T-helper 2 cell treated with Interferon-gamma antibody and Interleukin-4, amounts not matched to agents 5 μg/mL and 100 μg/mL, for 36 hours (primary cell): Measurements from ENCODE around the gene NF1.
"Not testable (repeated sequence)": the region's sequence is repeated elsewhere in the genome, so short reads cannot be mapped to it uniquely, and the experiment has no call there.

ENCODE experiments used
- DNase-seq: peaks from one replicate; pipeline ENCODE4 v3.0.0; 2021; ENCODE audit warnings: low spot score
- H3K27ac Mint-ChIP-seq: one replicate; pipeline ENCODE4 v1.8.0; 2021; ENCODE audit warnings: mild to moderate bottlenecking, mixed read lengths
- H3K27me3 Mint-ChIP-seq: one replicate; pipeline ENCODE4 v1.8.0; 2021; ENCODE audit warnings: low read depth, mixed read lengths
- H3K36me3 Mint-ChIP-seq: one replicate; pipeline ENCODE4 v1.8.0; 2021; ENCODE audit warnings: low read depth, mixed read lengths
- H3K4me1 Mint-ChIP-seq: one replicate; pipeline ENCODE4 v1.8.0; 2021; ENCODE audit warnings: low read depth, mixed read lengths
- H3K4me3 Mint-ChIP-seq: one replicate; pipeline ENCODE4 v1.8.0; 2022; ENCODE audit warnings: mild to moderate bottlenecking, moderate library complexity, mixed read lengths
- H3K9me3 Mint-ChIP-seq: one replicate; pipeline ENCODE4 v1.8.0; 2021; ENCODE audit warnings: mixed read lengths

The NF1 gene

DNA sequence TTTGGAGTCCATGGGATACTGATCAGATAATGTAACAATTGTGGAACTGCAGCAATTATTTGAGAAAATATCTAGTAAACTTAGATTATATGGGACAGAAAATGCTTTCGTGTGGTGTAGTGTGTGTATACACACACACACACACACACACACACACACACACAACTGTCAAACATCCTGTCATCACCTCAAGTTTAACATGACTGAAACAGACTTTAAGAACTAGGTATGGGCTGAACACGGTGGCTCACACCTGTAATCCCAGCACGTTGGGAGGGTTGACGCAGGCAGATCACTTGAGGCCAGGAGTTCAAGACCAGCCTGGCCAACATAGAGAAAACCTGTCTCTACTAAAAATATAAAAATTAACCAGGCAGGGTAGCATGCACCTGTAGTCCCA lies 227.2 kb downstream of the NF1 start:
- Mint-ChIP-seq H3K36me3 (peaks cover 29% of the 10 kb centered on the region), H3K27me3 (no peaks in the 10 kb centered on the region), H3K27ac (peak overlapping the region; percentile 94), H3K4me3 (peak overlapping the region; percentile 86), H3K9me3 (no peaks in the 10 kb centered on the region), H3K4me1 (peaks cover 24% of the 10 kb centered on the region)
- no peak for DNase-seq

DNA sequence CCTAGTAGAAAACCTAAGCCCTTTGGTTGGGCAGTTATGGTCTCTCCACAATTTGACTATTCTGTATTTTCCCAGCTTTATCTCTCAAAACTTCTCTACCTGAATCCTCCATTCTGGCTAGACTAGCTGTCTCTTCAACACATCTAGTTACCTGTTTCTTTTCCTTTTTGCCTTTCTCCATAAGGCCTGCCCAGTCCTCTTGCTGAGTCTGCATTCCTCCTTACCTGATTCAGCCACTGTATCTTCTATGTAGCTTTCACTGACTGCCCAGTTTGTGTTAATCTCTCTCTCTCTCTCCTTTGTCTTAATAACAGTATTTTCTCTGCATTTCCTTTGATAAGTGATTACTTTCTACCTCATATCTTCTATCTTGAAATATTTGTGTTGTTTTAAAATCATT lies 228.8 kb downstream of the NF1 start:
- no peak for DNase-seq
- Mint-ChIP-seq H3K4me3 (no peak overlapping the region), H3K4me1 (peaks cover 22% of the 10 kb centered on the region), H3K9me3 (no peaks in the 10 kb centered on the region), H3K27ac (peak overlapping the region; percentile 49), H3K27me3 (no peaks in the 10 kb centered on the region), H3K36me3 (peaks cover 25% of the 10 kb centered on the region)

DNA sequence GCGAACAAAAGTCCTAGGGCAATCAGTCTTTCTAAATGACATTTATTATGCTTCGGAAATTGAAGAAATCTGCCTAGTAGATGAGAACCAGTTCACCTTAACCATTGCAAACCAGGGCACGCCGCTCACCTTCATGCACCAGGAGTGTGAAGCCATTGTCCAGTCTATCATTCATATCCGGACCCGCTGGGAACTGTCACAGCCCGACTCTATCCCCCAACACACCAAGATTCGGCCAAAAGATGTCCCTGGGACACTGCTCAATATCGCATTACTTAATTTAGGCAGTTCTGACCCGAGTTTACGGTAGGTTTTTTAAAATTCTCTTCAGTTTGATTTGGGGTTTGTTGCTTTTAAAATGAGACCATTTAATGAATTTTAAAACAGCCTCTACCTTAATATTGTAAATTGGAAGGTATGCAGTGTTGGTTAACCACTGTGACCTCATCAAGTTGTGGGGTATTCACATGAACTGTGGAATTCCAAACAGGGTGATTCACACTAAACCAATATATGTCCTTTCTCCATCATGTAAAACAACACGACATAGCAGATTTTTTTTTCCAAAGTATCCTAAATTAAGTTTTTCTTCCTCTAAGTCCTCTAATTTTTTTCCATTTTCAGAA lies 232.9 kb downstream of the NF1 start:
- H3K27ac Mint-ChIP-seq = no peak overlapping the region
- H3K4me1 Mint-ChIP-seq = peaks cover 12% of the 10 kb centered on the region
- peaks cover 16% of the 10 kb centered on the region for H3K36me3 Mint-ChIP-seq
- no peak overlapping the region for H3K4me3 Mint-ChIP-seq
- H3K27me3 Mint-ChIP-seq = no peaks in the 10 kb centered on the region
- no peaks in the 10 kb centered on the region for H3K9me3 Mint-ChIP-seq
- no peak for DNase-seq

DNA sequence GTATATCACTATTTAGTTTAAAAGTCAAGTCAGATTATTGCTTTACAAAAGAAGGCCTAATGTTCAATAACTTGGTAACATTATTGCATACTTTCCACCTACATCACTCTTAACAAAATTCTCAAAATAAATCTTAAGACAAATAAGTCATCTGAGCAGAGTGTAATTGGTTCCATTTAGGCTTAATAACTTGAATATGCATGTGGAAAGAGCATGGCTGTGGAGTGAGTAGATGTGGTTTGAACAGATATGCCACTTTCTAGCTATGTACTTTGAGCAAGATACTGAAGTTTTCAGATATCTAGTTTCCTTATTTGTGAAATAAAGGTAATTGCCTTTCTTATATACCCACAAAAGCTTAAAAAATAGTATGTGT lies 233.4 kb downstream of the NF1 start:
- Mint-ChIP-seq H3K4me1 (peaks cover 10% of the 10 kb centered on the region), H3K36me3 (peaks cover 16% of the 10 kb centered on the region), H3K27ac (no peak overlapping the region), H3K9me3 (no peaks in the 10 kb centered on the region), H3K4me3 (no peak overlapping the region), H3K27me3 (no peaks in the 10 kb centered on the region)
- DNase-seq = no peak

DNA sequence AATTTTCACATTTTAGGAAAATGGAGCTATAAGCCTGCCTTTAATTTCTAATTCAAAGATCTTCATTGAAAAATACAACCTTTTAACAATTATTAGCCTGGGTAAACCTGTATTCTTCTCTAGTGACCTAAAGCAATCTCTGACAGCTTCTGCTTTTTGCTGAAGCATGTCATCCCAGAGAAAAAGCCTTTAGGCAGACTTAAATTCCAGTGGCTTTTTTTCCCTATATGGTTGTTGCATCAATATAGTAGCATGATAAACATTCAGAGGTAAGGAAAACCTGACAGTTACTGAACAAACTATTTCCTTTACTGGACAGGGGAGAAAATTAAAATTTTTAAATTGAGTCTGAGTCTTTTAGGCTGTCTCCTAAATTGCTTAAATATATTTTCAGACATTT lies 234.4 kb downstream of the NF1 start:
- H3K27ac Mint-ChIP-seq = no peak overlapping the region
- DNase-seq = no peak
- H3K4me3 Mint-ChIP-seq = no peak overlapping the region
- H3K27me3 Mint-ChIP-seq = no peaks in the 10 kb centered on the region
- H3K36me3 Mint-ChIP-seq = peaks cover 16% of the 10 kb centered on the region
- peaks cover 6% of the 10 kb centered on the region for H3K4me1 Mint-ChIP-seq
- no peaks in the 10 kb centered on the region for H3K9me3 Mint-ChIP-seq

DNA sequence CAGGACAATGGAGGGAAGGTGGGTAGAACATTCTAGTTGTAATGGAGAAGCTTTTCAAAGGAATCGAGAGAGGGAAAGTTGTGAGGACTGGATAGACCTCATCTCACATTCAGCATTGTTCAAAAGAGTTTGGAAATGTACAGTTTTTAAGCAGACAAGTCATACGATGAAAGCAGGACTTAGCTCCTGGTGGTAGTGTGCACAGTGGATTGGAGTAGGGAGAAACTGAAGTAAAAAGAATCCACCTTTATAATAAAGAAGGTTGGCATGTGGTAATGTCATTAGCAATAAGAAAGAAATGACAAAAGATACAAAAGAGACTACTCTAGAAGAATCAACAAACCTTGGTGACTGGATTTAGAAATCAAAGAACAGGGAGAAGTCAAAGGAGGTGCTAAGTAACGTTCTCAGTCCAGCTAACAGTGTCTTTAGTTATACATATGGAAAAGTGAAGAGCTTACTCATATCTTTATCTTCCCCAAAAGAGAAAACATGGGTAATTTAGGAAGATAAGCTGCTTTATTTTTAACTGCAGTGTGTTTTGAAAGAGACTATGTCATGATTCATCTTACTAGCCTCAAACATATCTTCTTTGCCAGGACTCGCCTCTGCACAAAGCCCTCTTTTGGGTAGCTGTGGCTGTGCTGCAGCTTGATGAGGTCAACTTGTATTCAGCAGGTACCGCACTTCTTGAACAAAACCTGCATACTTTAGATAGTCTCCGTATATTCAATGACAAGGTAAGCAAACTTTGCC lies 245.3 kb downstream of the NF1 start:
- no peak for DNase-seq
- Mint-ChIP-seq H3K4me1 (no peaks in the 10 kb centered on the region), H3K27me3 (no peaks in the 10 kb centered on the region), H3K4me3 (no peak overlapping the region), H3K36me3 (peaks cover 12% of the 10 kb centered on the region), H3K9me3 (no peaks in the 10 kb centered on the region), H3K27ac (no peak overlapping the region)

DNA sequence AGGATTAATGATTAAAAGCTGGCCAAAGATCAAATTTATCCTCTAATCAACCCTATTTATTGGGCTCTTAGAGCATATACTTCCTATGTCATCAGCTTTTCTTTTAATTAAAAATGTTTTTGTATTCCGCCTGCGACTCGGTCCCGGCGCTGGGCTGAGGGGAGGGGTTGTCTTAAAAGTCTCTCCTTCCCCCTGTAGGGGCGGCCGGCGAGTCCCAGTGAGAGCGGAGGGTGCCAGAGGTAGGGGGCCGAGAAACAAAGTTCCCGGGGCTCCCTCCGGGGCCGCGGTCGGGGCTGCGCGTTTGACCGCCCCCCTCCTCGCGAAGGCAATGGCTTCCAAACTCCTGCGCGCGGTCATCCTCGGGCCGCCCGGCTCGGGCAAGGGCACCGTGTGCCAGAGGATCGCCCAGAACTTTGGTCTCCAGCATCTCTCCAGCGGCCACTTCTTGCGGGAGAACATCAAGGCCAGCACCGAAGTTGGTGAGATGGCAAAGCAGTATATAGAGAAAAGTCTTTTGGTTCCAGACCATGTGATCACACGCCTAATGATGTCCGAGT lies 250.5 kb downstream of the NF1 start:
- H3K4me1 Mint-ChIP-seq, H3K9me3 Mint-ChIP-seq, H3K27me3 Mint-ChIP-seq, H3K27ac Mint-ChIP-seq, H3K36me3 Mint-ChIP-seq, H3K4me3 Mint-ChIP-seq, DNase-seq: not testable (repeated sequence)

DNA sequence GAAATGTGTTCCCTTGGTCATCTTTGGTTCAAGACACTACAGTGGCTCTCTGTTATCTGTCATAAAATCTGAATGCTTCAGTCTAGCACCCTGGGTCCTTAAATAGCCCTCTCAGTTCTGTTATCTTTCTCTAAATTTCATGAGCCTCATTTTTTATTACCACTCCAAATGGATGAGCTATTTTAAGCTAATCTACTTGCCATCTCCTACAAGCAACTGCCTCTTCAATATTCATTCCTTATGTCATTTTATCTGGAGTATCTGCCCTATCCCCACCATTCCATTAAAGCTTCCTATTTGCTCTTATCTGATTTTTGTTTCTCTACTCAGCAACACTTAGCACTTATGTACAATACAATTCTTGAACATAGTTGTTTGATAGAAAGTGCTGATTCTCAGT lies 254.7 kb downstream of the NF1 start:
- peaks cover 6% of the 10 kb centered on the region for H3K36me3 Mint-ChIP-seq
- H3K27ac Mint-ChIP-seq = no peak overlapping the region
- no peaks in the 10 kb centered on the region for H3K9me3 Mint-ChIP-seq
- no peak for DNase-seq
- no peak overlapping the region for H3K4me3 Mint-ChIP-seq
- H3K27me3 Mint-ChIP-seq = no peaks in the 10 kb centered on the region
- no peaks in the 10 kb centered on the region for H3K4me1 Mint-ChIP-seq

DNA sequence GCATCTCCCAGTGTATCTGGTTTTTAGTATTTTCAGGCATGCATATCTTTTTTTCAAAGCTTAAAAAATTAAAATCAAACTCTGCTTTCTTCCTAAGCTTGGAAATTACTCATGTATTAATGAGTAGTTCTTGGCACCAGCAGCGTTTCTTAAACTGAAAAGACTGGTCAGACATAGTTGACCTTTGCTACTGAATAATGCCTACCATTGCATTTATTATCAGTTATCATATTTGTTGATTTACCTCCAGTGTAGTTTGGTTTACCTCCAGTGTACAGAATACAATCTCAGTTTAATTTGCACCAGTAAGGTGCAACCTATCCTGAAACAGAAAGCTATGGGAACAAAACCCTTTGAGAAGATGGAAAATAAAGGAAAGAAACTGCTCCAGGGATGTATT lies 261.2 kb downstream of the NF1 start:
- no peaks in the 10 kb centered on the region for H3K9me3 Mint-ChIP-seq
- DNase-seq = no peak
- no peak overlapping the region for H3K27ac Mint-ChIP-seq
- H3K27me3 Mint-ChIP-seq = no peaks in the 10 kb centered on the region
- H3K4me1 Mint-ChIP-seq = no peaks in the 10 kb centered on the region
- no peak overlapping the region for H3K4me3 Mint-ChIP-seq
- H3K36me3 Mint-ChIP-seq = peaks cover 19% of the 10 kb centered on the region

DNA sequence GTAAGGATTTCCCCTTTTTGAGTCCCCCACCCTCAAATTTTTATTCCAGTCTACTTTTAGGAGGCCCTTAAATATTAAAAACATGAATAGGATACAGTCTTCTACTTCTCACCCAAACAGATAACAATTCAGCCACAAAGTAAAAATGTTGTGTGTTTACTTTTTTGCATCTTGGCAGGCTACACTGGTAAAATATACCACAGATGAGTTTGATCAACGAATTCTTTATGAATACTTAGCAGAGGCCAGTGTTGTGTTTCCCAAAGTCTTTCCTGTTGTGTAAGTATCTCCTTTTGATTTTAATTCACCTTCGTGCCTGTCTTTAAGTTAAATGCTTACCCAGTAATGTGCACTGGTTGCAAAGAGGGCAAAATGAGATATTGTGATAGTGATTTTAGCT lies 262.3 kb downstream of the NF1 start:
- H3K4me1 Mint-ChIP-seq = no peaks in the 10 kb centered on the region
- H3K36me3 Mint-ChIP-seq = peaks cover 22% of the 10 kb centered on the region
- H3K4me3 Mint-ChIP-seq = no peak overlapping the region
- H3K27me3 Mint-ChIP-seq = no peaks in the 10 kb centered on the region
- DNase-seq = no peak
- H3K9me3 Mint-ChIP-seq = no peaks in the 10 kb centered on the region
- no peak overlapping the region for H3K27ac Mint-ChIP-seq

DNA sequence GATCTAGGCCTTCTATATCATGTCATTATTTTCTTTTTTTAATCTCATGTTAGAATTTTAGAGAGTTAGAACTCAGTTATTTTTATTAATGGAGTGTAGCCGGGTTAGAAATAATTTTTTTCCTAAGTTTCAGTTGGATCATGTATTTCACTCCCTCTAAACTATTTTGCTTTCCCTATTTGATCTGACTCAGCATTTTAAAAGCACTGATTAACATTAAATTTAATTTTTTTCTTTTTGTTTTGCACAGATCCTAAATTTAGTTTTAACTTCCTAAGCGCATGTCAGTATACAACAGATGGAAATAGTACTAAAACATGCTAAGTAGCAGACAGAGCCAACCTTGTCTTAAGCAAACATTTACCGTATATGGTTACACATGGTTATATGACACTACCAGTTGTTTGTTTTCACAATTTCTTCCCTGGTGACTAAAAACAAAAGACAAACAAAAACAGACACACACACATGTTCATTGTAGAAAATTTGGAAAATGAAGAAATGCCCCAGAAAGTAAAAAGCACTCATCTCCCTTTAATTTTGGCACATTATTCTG lies 263.1 kb downstream of the NF1 start:
- Mint-ChIP-seq H3K36me3 (peaks cover 24% of the 10 kb centered on the region), H3K4me1 (peaks cover 1% of the 10 kb centered on the region), H3K4me3 (no peak overlapping the region), H3K27me3 (no peaks in the 10 kb centered on the region), H3K9me3 (no peaks in the 10 kb centered on the region), H3K27ac (no peak overlapping the region)
- DNase-seq = no peak

DNA sequence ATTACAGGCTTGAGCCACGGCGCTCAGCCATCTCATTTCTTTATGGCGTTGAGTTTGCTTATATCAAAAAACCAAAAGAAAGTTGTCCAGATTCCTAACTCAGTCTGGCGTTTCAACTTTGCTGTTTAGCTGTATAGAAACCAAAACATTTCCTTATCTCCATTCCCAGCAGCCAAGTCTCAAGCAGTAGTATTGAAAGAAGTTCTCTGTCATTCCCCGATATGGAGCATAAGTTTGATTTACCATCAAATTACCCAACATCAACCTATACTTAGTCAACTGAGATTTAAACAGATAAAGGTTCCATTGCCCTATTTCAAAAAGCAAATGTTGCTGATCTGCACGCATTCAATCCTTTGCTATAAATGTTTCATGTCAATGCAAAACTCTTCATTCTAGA lies 269.2 kb downstream of the NF1 start:
- no peak overlapping the region for H3K4me3 Mint-ChIP-seq
- peaks cover 1% of the 10 kb centered on the region for H3K4me1 Mint-ChIP-seq
- no peaks in the 10 kb centered on the region for H3K9me3 Mint-ChIP-seq
- H3K36me3 Mint-ChIP-seq = peaks cover 16% of the 10 kb centered on the region
- H3K27me3 Mint-ChIP-seq = no peaks in the 10 kb centered on the region
- no peak overlapping the region for H3K27ac Mint-ChIP-seq
- DNase-seq = no peak

DNA sequence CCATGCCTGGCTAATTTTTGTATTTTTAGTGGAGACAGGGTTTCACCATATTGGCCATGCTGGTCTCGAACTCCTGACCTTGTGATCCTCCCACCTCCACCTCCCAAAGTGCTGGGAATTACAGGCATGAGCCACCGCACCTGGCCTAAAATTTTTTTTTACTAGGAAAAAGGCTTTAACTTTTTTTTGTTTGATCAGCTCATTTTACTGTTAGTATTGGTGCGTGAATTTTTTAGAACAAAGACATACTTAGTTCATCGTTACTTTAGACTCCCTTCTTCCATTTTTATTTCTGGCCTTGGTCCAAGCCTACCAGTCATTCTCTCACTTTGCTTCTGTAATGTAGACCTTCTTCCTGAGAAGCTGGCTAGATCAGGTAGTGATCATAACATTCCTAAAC lies 271.3 kb downstream of the NF1 start:
- H3K9me3 Mint-ChIP-seq = no peaks in the 10 kb centered on the region

DNA sequence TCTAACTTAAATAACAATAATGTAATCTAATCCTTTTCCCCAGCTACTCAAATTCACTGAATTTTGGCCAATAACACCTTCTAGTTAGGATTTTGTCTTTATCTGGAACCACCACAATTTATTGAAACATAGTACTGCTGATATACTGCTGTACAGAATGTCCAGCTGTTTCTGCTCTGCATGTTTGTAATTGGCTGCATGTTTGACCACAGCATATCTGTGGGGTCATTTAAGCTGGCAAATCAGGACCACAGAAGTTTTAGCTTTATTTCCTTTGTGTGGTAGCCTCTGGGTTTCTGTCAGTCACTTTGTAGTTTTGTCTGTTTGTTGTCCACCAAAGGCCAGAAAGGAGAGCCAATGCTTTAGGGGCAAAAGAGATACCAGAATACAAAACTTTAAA lies 274.5 kb downstream of the NF1 start:
- no peak for DNase-seq
- H3K27ac Mint-ChIP-seq = no peak overlapping the region
- peaks cover 25% of the 10 kb centered on the region for H3K4me1 Mint-ChIP-seq
- H3K36me3 Mint-ChIP-seq = peaks cover 2% of the 10 kb centered on the region
- H3K4me3 Mint-ChIP-seq = no peak overlapping the region
- no peaks in the 10 kb centered on the region for H3K27me3 Mint-ChIP-seq
- H3K9me3 Mint-ChIP-seq = no peaks in the 10 kb centered on the region

More for the DNA sequence above, 271.3 kb downstream of the NF1 start:
- Mint-ChIP-seq H3K4me1 (peaks cover 7% of the 10 kb centered on the region), H3K4me3 (no peak overlapping the region), H3K27ac (no peak overlapping the region), H3K36me3 (peaks cover 5% of the 10 kb centered on the region), H3K27me3 (no peaks in the 10 kb centered on the region)
- no peak for DNase-seq
